Stimulated activated CD8-positive, alpha-beta memory T cell treated with anti-CD3 and anti-CD28 coated beads, Interleukin-7, amount 100 ng/mL, for 4 hours (primary cell): ENCODE measurements around the gene KL.

Experiments used
- DNase-seq, 2 donors: peaks; one replicate each; pipeline ENCODE4 v3.0.0-alpha.2; 2020; ENCODE audit warnings: low read depth in 2 of 2

KL gene

DNA sequence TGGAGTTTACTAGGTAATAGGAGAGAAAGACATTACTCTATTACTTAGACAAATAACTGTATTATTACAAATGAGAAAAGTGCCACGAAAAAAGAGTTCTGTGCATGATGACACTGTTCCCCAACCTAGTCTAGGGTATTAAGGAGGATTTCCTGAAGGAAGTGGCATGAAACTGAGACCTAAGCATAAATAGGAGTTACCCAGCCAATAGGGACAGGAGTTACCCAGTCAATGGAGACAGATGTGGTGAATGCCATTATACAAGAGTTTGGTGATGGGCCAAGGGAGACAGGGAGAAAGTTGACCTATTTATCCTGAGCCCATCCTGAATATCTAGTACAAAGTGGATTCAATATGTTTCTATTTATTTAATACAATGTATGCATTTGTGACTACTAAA is 65.4 kb downstream of the KL start:
- no peak for DNase-seq

- DNase-seq: no peak
Observed at GRCh38 chr13:33083054-33083453, 66.8 kb downstream of the KL start.

- no peak for DNase-seq
Observed at GRCh38 chr13:33087091-33087490, 70.9 kb downstream of the KL start.

- no peak for DNase-seq
Observed at GRCh38 chr13:33087790-33088189, 71.6 kb downstream of the KL start.

- no peak for DNase-seq
Observed at GRCh38 chr13:33089311-33089710, 73.1 kb downstream of the KL start.

DNA sequence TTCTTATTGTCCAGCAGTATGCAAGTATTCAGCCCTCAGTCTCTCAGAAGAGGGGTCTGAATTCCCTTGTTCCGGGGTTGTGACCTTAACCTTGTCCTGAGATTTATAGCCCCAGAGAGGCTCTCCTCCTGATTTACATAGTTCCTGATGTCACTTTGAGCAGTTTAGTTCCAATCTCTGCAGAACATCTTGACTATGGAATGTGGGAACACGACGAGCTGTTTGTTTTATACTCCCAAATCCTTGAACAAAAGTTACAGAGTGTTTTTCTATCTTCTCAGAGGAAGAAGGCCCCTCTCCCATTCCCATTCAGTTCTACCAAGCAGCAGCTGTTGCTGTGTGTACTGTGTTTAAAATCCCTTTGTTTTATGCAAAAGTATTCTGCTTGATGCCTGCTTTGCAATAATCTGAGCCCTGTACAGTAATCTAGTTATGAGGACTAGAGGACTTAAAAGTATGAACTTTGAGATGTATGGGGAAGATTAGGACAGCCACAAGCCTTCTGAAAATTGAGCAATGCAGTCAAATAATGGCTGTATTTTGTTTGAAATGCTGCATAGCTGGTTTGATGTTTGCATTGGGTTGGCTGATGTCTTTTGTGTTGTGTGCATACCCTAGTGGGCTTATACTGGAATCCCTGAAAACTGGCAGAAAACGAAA is 74.7 kb downstream of the KL start:
- DNase-seq: no peak

- DNase-seq: no peak
Observed at GRCh38 chr13:33091415-33091774, 75.2 kb downstream of the KL start.

DNA sequence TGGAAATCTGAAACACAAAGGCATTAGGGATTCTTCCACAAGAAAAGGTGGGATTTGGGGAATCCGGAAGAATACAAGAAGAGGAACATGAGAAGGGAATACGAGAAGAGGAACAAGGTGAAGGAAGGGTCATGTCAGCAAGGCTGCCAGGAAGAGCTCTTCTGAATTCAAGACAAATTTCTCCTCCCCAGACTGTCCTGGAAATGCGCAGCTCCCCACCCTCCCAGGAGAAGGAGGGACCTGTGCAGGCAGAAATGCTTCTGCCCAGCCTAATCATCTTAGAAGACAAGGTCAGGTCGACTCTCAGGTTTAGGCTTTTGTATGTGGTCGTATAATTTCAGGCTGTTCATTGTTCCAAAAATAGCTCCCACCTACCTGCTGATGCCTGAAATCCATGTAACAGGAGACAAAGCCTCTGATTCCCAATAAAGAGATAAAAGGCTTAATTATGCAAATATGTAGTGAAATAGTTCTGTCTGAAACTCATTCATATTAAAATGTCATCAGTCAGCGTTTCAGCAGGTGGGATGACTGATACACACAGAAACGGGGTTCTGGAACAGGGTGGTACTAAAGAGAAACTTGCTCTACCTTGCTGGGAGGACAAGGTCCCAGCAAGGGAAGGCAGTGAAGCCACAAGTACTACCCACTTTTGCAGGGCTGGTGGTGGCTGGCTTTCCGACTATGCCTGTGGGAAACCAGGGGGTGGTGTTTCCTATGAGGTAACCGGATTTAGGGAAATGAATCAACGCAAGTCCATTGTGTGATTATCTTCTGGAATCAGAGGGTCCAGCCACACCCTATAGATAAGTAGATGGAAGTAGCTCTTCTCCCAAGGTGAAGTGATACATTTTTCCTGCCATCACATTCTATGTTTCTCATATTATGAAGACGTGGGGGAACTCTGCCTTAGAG is 76.1 kb downstream of the KL start:
- no peak for DNase-seq

DNA sequence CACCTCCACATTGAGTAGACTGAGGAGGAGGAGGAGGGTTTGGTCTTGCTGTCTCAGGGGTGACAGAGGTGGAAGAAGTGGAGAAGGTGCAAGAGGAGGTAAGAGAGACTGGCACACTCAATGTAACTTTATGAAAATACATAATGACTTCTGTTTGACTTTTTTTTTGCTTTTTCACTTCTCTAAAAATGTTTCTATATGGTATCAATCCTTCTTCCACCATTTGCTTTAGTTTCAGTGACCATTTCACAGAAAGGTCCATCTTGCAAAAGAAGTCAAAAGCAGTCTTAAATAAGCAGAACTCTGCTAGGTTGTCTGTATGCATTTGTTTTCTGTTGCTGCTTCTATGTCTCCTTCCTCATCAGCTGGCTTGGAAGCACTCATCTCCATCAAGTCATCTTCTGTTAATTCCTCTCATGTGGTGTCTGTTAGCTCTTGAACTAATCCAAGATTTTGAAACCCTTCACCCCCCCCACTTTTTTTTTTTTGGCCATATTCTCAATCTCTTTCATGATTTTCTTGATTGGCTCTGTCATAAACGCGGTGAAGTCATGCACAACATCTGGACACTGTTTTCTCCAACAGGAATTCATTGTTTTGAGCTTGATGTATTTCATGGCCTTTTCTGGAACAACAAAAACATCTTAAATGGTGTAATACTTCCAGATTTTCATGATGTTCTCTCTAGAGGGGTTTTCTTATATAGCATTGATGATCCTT is 80.8 kb downstream of the KL start:
- DNase-seq: no peak

DNA sequence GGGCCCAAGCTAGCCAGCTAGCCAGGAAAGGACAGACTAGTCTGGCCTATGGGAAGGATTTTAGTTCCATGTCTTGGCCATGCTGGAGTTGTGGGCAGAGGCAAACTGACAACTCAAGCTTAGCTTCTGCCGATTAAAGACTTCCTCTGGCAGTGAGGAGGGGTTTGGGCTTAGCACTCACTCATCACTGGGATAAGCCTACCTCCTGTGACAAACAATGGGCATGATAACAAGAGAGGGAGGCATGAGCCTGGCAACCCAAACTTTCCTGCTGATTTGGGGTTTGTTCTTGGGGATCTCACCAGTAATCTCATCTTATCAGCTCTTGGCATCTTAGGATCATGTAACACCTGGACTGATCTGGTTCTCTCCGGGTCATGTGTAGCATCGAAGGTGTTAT is 83.6 kb downstream of the KL start:
- DNase-seq: no peak

DNA sequence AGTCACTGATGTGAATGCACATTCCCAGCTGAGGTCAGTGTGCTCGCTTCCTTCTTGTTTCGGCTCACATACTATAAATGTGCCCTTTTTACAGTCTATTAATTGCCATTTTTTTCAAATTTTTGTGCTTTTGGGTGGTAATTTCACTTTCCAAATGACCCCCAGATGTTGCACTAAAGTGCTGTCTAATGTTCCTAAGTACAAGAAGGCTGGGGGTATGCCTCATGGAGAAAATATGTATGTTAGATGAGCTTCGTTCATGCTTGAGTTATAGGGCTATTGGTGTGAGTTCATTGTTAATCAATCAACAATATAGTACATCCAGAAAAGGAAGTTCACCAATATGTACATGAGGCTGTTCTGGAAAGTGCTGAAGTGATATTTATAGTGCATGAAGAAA is 84.7 kb downstream of the KL start:
- no peak for DNase-seq

DNA sequence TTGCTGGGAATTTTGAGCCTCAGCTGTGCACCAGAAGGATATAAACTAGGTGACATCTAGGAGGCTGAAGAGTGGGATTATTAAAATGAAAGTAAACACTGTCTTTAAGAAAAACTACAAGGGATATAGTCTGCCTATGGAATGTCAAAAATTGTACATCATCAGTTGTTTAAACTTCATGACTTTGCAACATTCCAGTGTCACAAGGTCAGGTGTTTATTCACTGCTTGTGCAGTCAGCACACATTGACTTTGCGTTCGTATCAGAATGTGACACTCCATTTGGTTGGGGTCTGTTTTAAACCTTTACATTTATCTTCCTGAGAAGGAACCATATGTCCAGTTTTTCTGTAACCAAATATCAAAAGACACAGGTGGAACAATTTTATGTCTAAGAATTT is 85.6 kb downstream of the KL start:
- DNase-seq: no peak

GRCh38 chr13:33103457-33103856 is 87.2 kb downstream of the KL start:
- DNase-seq: no peak

GRCh38 chr13:33105387-33106005 is 89.3 kb downstream of the KL start:
- no peak for DNase-seq

DNA sequence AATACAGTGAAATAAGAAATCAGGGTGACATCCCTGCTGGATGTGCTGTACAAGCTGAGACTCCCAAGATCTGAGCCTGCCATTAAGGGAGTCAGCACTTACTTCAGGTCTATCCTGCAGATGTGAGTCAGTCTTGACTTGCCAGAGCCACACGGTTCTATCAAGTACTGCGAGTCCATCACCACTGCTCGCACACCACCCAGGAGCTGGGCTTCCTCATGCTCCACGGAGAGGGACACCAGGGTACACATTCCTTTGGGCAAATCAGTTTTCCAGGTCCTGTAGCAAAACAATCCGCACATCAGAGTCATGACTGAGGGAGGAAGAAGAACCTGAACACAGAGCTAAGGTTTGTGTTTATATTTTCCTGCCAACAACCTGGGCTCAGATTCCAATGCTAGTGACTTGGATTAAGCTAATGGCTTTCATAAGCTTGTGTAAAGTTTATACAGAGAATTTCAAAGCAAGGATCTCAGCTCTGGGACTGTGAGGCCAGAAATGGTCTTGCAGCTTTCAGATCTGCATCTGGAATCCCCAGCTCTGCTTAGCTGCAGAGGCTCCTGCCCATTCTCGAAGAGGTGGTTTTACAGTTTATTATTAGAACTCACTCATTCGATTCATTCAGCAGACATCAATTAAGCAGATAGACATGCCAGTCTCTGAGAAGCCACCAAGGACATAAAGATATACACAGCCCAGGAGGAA is 90.6 kb downstream of the KL start:
- DNase-seq: no peak

DNA sequence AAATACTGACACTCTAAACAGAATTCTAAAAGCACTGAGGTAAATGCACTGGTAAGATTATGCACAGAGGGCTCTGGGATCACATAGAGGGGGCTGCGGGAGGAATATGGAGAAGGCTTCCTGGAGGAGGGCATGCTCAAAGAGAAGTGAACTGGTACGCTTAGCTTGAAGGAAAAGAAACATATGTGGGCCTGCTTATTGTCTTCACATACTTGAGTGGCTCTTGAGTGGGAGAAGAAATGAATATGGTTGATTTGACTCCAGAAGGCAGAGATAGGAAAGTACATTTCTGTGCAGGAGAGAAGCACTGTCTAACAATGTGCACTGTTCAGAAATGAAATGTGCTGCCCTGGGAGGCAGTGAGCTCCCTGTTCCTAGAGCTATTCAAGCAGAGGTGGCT is 91.1 kb downstream of the KL start:
- no peak for DNase-seq

- no peak for DNase-seq
Observed at GRCh38 chr13:33108620-33109019, 92.4 kb downstream of the KL start.

- no peak for DNase-seq
Observed at GRCh38 chr13:33109271-33109697, 93.1 kb downstream of the KL start.

DNA sequence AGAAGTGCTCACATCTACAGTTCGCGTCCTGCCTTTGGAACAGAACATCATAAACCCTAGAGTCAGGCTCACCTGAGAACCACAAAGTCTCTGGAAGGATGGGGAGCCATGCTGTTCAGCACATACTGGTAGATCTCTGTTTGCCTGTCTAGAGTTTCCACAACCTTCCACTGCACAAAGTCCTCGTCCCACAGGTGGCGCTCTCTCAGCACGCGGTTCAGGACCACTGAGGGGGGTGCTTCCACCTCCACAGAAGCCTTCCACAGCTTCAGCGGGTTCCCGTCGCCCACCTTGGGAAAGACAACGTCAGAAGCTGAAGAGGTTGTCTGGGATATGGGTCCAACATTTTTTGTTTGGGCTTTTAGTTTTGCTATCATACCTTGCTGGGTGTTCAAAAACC is 93.6 kb downstream of the KL start:
- DNase-seq: no peak

GRCh38 chr13:33110386-33110712 is 94.1 kb downstream of the KL start:
- DNase-seq: no peak

DNA sequence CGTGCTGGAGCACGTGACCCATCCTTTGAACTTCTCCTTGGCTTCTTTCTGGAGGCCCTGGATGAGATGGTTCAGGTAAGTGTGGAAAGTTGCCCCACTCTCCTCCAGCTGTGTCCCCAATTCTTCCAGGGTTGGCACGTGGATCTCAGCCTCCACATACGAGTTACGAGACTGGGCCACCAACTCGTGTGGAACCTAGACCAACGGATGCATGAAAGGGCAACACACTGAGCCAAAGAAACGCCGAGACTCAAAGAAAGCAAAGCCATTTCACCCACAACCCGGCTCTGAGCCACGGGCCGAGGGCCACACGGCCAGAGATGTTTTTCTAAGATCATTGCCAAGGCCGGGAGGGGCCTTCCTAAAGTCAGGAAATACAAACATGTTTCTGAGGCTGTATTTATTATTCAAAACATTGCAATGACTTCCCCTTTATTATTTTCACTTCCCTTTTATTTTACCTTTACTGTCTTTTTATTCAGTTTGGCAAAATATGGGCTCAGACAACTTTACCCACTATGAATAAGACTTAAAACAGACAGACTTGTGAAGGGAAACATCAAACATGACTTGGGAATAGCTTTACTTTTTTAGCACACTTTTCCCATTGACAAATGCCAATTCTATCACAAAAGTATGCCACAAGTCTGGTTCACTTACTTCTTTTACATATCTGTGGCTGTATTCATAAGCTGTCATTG is 94.6 kb downstream of the KL start:
- DNase-seq: no peak
